H1 (cell line): ENCODE results near the gene ISM1. TPM values are rescaled to one million over a fixed set of nuclear protein-coding genes. Genes with fewer than 3 reads are reported as not detected.

Experiments
- BCL11A ChIP-seq, 2 experiments: IDR thresholded peaks; one replicate each; pipeline ENCODE4 v1.6.1; 2011; ENCODE audit warnings: low read depth in 2 of 2, low read length in 2 of 2, mild to moderate bottlenecking in 2 of 2
- HDAC6 ChIP-seq: IDR thresholded peaks from one replicate; pipeline ENCODE4 v1.7.1; 2012; ENCODE audit warnings: low read depth, mild to moderate bottlenecking, inconsistent platforms, low read length, moderate library complexity
- POLR2A ChIP-seq, 2 experiments: IDR thresholded peaks; 1 replicate in 1 of 2; 2 replicates in 1 of 2; pipeline ENCODE4 v1.6.1; 2011; ENCODE audit warnings: low read depth in 2 of 2, low read length in 2 of 2, mild to moderate bottlenecking in 2 of 2; ENCODE audit errors: control extremely low read depth in 1 of 2
- SIN3A ChIP-seq, 2 experiments: IDR thresholded peaks in 1 of 2; conservative IDR thresholded peaks in 1 of 2; 2 replicates each; pipeline ENCODE4 v1.6.1; 2011 to 2012; ENCODE audit warnings: low read length in 2 of 2, improper control_type of control experiment in 1 of 2, low read depth in 1 of 2, mild to moderate bottlenecking in 1 of 2
- SRF ChIP-seq: IDR thresholded peaks from 2 replicates; pipeline ENCODE4 v1.6.1; 2011; ENCODE audit warnings: mild to moderate bottlenecking, low read depth, low read length, moderate library complexity
- ZNF274 ChIP-seq: IDR thresholded peaks from 2 replicates; pipeline ENCODE4 v1.7.0; 2012; ENCODE audit warnings: low read length, borderline replicate concordance; ENCODE audit errors: extremely low read depth
- polyA plus RNA-seq, 7 experiments: library from polyadenylated mRNA; depleted of rRNA in 3 of 7; stranded (reverse) in 5 of 7; unstranded in 2 of 7; fragments of >200 nt in 5 of 7; fragments of 200-250 nt in 2 of 7; gene quantifications; 1 replicate in 5 of 7; 2 replicates in 1 of 7; 4 replicates in 1 of 7; pipeline versions ENCODE4 v1.2.1 to v1.2.3, GENCODE V29; 2011 to 2013; ENCODE audit warnings: missing spikeins in 2 of 7, mixed read lengths in 2 of 7
- total RNA-seq: library from RNA; stranded (reverse); fragmentation: NEBNext Ultra II Directional; extraction: Animal tissue kit (Norgen Biotek cat#: 25700); gene quantifications from 2 replicates; pipeline ENCODE4 v1.2.1, GENCODE V29; 2021

ISM1 gene
- total and polyA plus RNA-seq, 2 of the 8 experiments (the other 6 are each of a cell fraction or from before 2014, with no cell fraction given): 0.62 to 0.97 TPM

GRCh38 chr20:13288357-13288756 is 67.3 kb downstream of the ISM1 start (continued):
- TF ChIP-seq HDAC6: no peak
- no peak for TF ChIP-seq SRF
- TF ChIP-seq POLR2A (IDR thresholded peaks at IDR 0.05; ENCODE audit: control extremely low read depth in 1 of 2, low read depth in 2 of 2, low read length in 2 of 2): no peak
- no peak for TF ChIP-seq SIN3A (conservative IDR thresholded peaks at IDR 0.05 in 1 of 2, IDR thresholded peaks at IDR 0.05 in 1 of 2; ENCODE audit: low read depth in 1 of 2, low read length in 2 of 2)
- TF ChIP-seq ZNF274: no peak
- no peak for TF ChIP-seq BCL11A (IDR thresholded peaks at IDR 0.05; ENCODE audit: low read depth in 2 of 2, low read length in 2 of 2)
